Esophagus muscularis mucosa (tissue), 4 donors: ENCODE results near the gene PITPNM3. TPM values are rescaled to one million over a fixed set of nuclear protein-coding genes. Genes with fewer than 3 reads are reported as not detected.

Source experiments
- DNase-seq: peaks from one replicate; pipeline ENCODE4 v3.0.0-alpha.2; 2017; ENCODE audit errors: extremely low spot score
- H3K27ac ChIP-seq, 4 donors: fragments of 200-600 bp; sonication (generic); replicated peaks in 1 of 4; 1 replicate in 3 of 4; 2 replicates in 1 of 4; pipeline ENCODE4 v1.5.1; 2016 to 2019; ENCODE audit warnings: mild to moderate bottlenecking in 1 of 4
- H3K27me3 ChIP-seq, 4 donors: fragments of 200-600 bp; sonication (generic); one replicate each; pipeline versions ENCODE4 v1.5.1 to v1.6.0; 2016 to 2019
- H3K36me3 ChIP-seq, 4 donors: fragments of 200-600 bp; sonication (generic); one replicate each; pipeline ENCODE4 v1.5.1; 2016 to 2019
- H3K4me1 ChIP-seq, 4 donors: fragments of 200-600 bp; sonication (generic); one replicate each; pipeline ENCODE4 v1.5.1; 2016 to 2019
- H3K4me3 ChIP-seq, 4 donors: fragments of 200-600 bp; sonication (generic); 1 replicate in 2 of 4; 2 replicates in 2 of 4; pipeline ENCODE4 v1.5.1; 2016 to 2019; ENCODE audit warnings: mild to moderate bottlenecking in 4 of 4, moderate library complexity in 1 of 4
- H3K9me3 ChIP-seq, 4 donors: fragments of 200-600 bp; sonication (generic); 1 replicate in 3 of 4; 2 replicates in 1 of 4; pipeline ENCODE4 v1.5.1; 2016 to 2019
- CTCF ChIP-seq, 3 experiments: fragments of 200-600 bp in 2 of 3; fragments of 450-650 bp in 1 of 3; sonication (generic) in 2 of 3; IDR thresholded peaks; one replicate each; pipeline ENCODE4 v1.5.1; 2017 to 2019; ENCODE audit warnings: antibody characterized with exemption in 3 of 3, mild to moderate bottlenecking in 2 of 3, moderate library complexity in 1 of 3
- EP300 ChIP-seq: sonication (generic); formaldehyde crosslinking; IDR thresholded peaks from one replicate; pipeline ENCODE4 v1.6.1; 2017; ENCODE audit warnings: antibody characterized with exemption
- POLR2A ChIP-seq: fragments of 450-650 bp; IDR thresholded peaks from one replicate; pipeline ENCODE4 v1.6.1; 2017; ENCODE audit warnings: antibody characterized with exemption, moderate library complexity, mild to moderate bottlenecking, low read depth
- POLR2AphosphoS5 ChIP-seq, 2 donors: sonication (generic); formaldehyde crosslinking; IDR thresholded peaks; one replicate each; pipeline ENCODE4 v1.6.1; 2017; ENCODE audit warnings: antibody characterized with exemption in 2 of 2
- WGBS: methylation state at CpG from one replicate; pipeline ENCODE4 v1.1.5; 2018; 5-methylcytosine and 5-hydroxymethylcytosine counted together
- intact Hi-C: fragments of 100-400 bp; cut with DNase I; formaldehyde crosslinking; loops from one replicate; pipeline ENCODE4 v1.15.1; 2023
- total RNA-seq, 4 donors: library from RNA; depleted of rRNA; stranded (reverse); fragments of >200 nt; gene quantifications; one replicate each; pipeline versions ENCODE4 v1.1.0 to v1.2.1, GENCODE V29; 2016

The PITPNM3 gene
- total RNA-seq, 4 donors from 2014 or later = 46.5 to 93.2 (median 68.9) TPM

GRCh38 chr17:6471531-6472465, 84.6 kb downstream of the PITPNM3 start:
- intact Hi-C loops = loop anchor here (5.0 kb wide), 2 partner anchors 86 to 171 kb away; partner anchors contain the start of genes KIAA0753, PITPNM3 and TXNDC17
- peak overlapping the region in 1 of 4 donors; percentile 8 for H3K27ac ChIP-seq

GRCh38 chr17:6470751-6471521, 85.4 kb downstream of the PITPNM3 start:
- Histone ChIP-seq H3K4me1 (peaks cover 0 to 29% (median 19%) of the 10 kb centered on the region in 4 donors), H3K36me3 (peaks cover 0 to 63% (median 33%) of the 10 kb centered on the region in 4 donors), H3K27me3 (no peaks in the 10 kb centered on the region), H3K4me3 (no peak overlapping the region), H3K27ac (no peak overlapping the region), H3K9me3 (no peaks in the 10 kb centered on the region)
- TF ChIP-seq POLR2AphosphoS5 (IDR thresholded peaks at IDR 0.05) (no peak), CTCF (IDR thresholded peaks at IDR 0.05) (no peak), EP300 (no peak), POLR2A (no peak)
- 85% methylated on average over 11 of the region's 17 CpGs for WGBS
- intact Hi-C loops = loop anchor here (5.0 kb wide), 2 partner anchors 86 to 171 kb away; partner anchors contain the start of genes KIAA0753, PITPNM3 and TXNDC17
- DNase-seq = no peak

More at GRCh38 chr17:6471531-6472465, 84.6 kb downstream of the PITPNM3 start:
- Histone ChIP-seq H3K27me3 (no peaks in the 10 kb centered on the region), H3K4me3 (no peak overlapping the region), H3K4me1 (peaks cover 0 to 38% (median 28%) of the 10 kb centered on the region in 4 donors), H3K36me3 (peaks cover 0 to 64% (median 36%) of the 10 kb centered on the region in 4 donors), H3K9me3 (no peaks in the 10 kb centered on the region)
- WGBS = 75% methylated on average over 18 of the region's 19 CpGs
- TF ChIP-seq CTCF (IDR thresholded peaks at IDR 0.05) (no peak), EP300 (no peak), POLR2A (no peak), POLR2AphosphoS5 (IDR thresholded peaks at IDR 0.05) (no peak)
- no peak for DNase-seq

- 93% methylated on average over 15 of the region's 24 CpGs for WGBS
- peaks cover 0 to 22% (median 12%) of the 10 kb centered on the region in 4 donors for H3K4me1 ChIP-seq
- H3K9me3 ChIP-seq = no peaks in the 10 kb centered on the region
- no peaks in the 10 kb centered on the region for H3K27me3 ChIP-seq
- H3K36me3 ChIP-seq = peaks cover 0 to 67% (median 34%) of the 10 kb centered on the region in 4 donors
- H3K4me3 ChIP-seq = no peak overlapping the region
- H3K27ac ChIP-seq = no peak overlapping the region
- DNase-seq = no peak
- intact Hi-C loops = loop anchor here (5.0 kb wide), 2 partner anchors 87 to 172 kb away; partner anchors contain the start of genes KIAA0753, PITPNM3 and TXNDC17
- TF ChIP-seq POLR2AphosphoS5 (IDR thresholded peaks at IDR 0.05) (no peak), EP300 (no peak), CTCF (IDR thresholded peaks at IDR 0.05) (no peak), POLR2A (no peak)
Observed at GRCh38 chr17:6470146-6470718, 86.1 kb downstream of the PITPNM3 start.

GRCh38 chr17:6468051-6468790, 88.1 kb downstream of the PITPNM3 start:
- TF ChIP-seq CTCF (IDR thresholded peaks at IDR 0.05) (no peak), EP300 (no peak), POLR2AphosphoS5 (IDR thresholded peaks at IDR 0.05) (no peak), POLR2A (no peak)
- Histone ChIP-seq H3K9me3 (no peaks in the 10 kb centered on the region), H3K36me3 (peaks cover 0 to 75% (median 39%) of the 10 kb centered on the region in 4 donors), H3K4me1 (peaks cover 0 to 14% (median 6%) of the 10 kb centered on the region in 4 donors), H3K4me3 (no peak overlapping the region), H3K27me3 (no peaks in the 10 kb centered on the region), H3K27ac (no peak overlapping the region)
- DNase-seq = no peak
- intact Hi-C loops = no loop called here
- WGBS = 88% methylated on average over 23 of the region's 23 CpGs
